HG02884 (cell line): ENCODE data around the gene MYZAP.
A peak's percentile ranks its signal among the peaks of the same experiment; 100 is the strongest.

Source experiments
- ATAC-seq: cut with Tn5 transposase; IDR thresholded peaks from one replicate; pipeline ENCODE4 v1.9.1; 2021; ENCODE audit warnings: mild to moderate bottlenecking, moderate library complexity; ENCODE audit not compliant: unreplicated experiment

Gene MYZAP

GRCh38 chr15:57562196-57562769 lies 29.4 kb upstream of the MYZAP start:
- ATAC-seq = no peak

- ATAC-seq = no peak
Observed at GRCh38 chr15:57563416-57563815, 28.3 kb upstream of the MYZAP start.

- no peak for ATAC-seq
Observed at GRCh38 chr15:57565311-57565710, 26.4 kb upstream of the MYZAP start.

- ATAC-seq = no peak
Observed at GRCh38 chr15:57566834-57567233, 24.9 kb upstream of the MYZAP start.

- ATAC-seq = no peak
Observed at GRCh38 chr15:57567891-57568290, 23.8 kb upstream of the MYZAP start.

- ATAC-seq = no peak
Observed at GRCh38 chr15:57568299-57568698, 23.4 kb upstream of the MYZAP start.

- ATAC-seq = no peak
Observed at GRCh38 chr15:57570340-57570739, 21.4 kb upstream of the MYZAP start.

GRCh38 chr15:57570994-57571393 lies 20.7 kb upstream of the MYZAP start:
- no peak for ATAC-seq

GRCh38 chr15:57571725-57572124 lies 20.0 kb upstream of the MYZAP start:
- no peak for ATAC-seq

GRCh38 chr15:57572468-57572867 lies 19.2 kb upstream of the MYZAP start:
- no peak for ATAC-seq

- no peak for ATAC-seq
Observed at GRCh38 chr15:57573151-57573550, 18.6 kb upstream of the MYZAP start.

- no peak for ATAC-seq
Observed at GRCh38 chr15:57575363-57575762, 16.3 kb upstream of the MYZAP start.

GRCh38 chr15:57578288-57578900 lies 13.3 kb upstream of the MYZAP start:
- ATAC-seq = no peak

- no peak for ATAC-seq
Observed at GRCh38 chr15:57580428-57580827, 11.3 kb upstream of the MYZAP start.

- ATAC-seq = no peak
Observed at GRCh38 chr15:57580866-57581265, 10.8 kb upstream of the MYZAP start.

GRCh38 chr15:57582090-57582489 lies 9.6 kb upstream of the MYZAP start:
- ATAC-seq = no peak

GRCh38 chr15:57583282-57583681 lies 8.4 kb upstream of the MYZAP start:
- ATAC-seq = no peak

- ATAC-seq = no peak
Observed at GRCh38 chr15:57583720-57584119, 8.0 kb upstream of the MYZAP start.

- ATAC-seq = peak; percentile 73
Observed at GRCh38 chr15:57586661-57587424, 4.9 kb upstream of the MYZAP start.

- no peak for ATAC-seq
Observed at GRCh38 chr15:57589281-57589680, 2.4 kb upstream of the MYZAP start.

GRCh38 chr15:57589754-57590153 lies 1.9 kb upstream of the MYZAP start:
- no peak for ATAC-seq

- no peak for ATAC-seq
Observed at GRCh38 chr15:57591237-57591821, 375 bp upstream of the MYZAP start.
